Measurements from ENCODE around the gene KRTAP5-6.
A peak's percentile ranks its signal among the peaks of the same experiment; 100 is the strongest.

The KRTAP5-6 gene

GRCh38 chr11:1696608-1697570 lies at the start of gene KRTAP5-6:
TSS of gene KRTAP5-6 (plus strand) at chr11:1697195. CDS start at chr11:1697246, 51 bp downstream.
- DNase-seq (ENCODE audit: low spot score), result no peak

GRCh38 chr11:1647901-1648652 lies 48.9 kb upstream of the KRTAP5-6 start:
- no peak for DNase-seq (ENCODE audit: low spot score)

- no peak for DNase-seq (ENCODE audit: low spot score)
Measured at GRCh38 chr11:1648653-1649420, 48.2 kb upstream of the KRTAP5-6 start.

GRCh38 chr11:1650034-1650917 lies 46.7 kb upstream of the KRTAP5-6 start:
- no peak for DNase-seq (ENCODE audit: low spot score)

GRCh38 chr11:1650918-1651262 lies 46.1 kb upstream of the KRTAP5-6 start:
- no peak for DNase-seq (ENCODE audit: low spot score)

- no peak for DNase-seq (ENCODE audit: low spot score)
Measured at GRCh38 chr11:1651411-1651980, 45.5 kb upstream of the KRTAP5-6 start.

GRCh38 chr11:1652026-1652425 lies 45.0 kb upstream of the KRTAP5-6 start:
- DNase-seq (ENCODE audit: low spot score), result no peak

GRCh38 chr11:1652442-1652770 lies 44.6 kb upstream of the KRTAP5-6 start:
- DNase-seq (ENCODE audit: low spot score), result no peak

GRCh38 chr11:1652771-1653540 lies 44.0 kb upstream of the KRTAP5-6 start:
- peak; percentile 73 for DNase-seq (ENCODE audit: low spot score)

- no peak for DNase-seq (ENCODE audit: low spot score)
Measured at GRCh38 chr11:1653541-1654387, 43.2 kb upstream of the KRTAP5-6 start.

- DNase-seq (ENCODE audit: low spot score), result no peak
Measured at GRCh38 chr11:1654388-1655167, 42.4 kb upstream of the KRTAP5-6 start.

GRCh38 chr11:1655168-1656060 lies 41.6 kb upstream of the KRTAP5-6 start:
- no peak for DNase-seq (ENCODE audit: low spot score)

- DNase-seq (ENCODE audit: low spot score), result no peak
Measured at GRCh38 chr11:1656061-1656441, 40.9 kb upstream of the KRTAP5-6 start.

- no peak for DNase-seq (ENCODE audit: low spot score)
Measured at GRCh38 chr11:1656670-1657069, 40.3 kb upstream of the KRTAP5-6 start.

GRCh38 chr11:1659506-1659905 lies 37.5 kb upstream of the KRTAP5-6 start:
- no peak for DNase-seq (ENCODE audit: low spot score)

- DNase-seq (ENCODE audit: low spot score), result no peak
Measured at GRCh38 chr11:1660111-1660867, 36.7 kb upstream of the KRTAP5-6 start.

Measured in CD4-positive, alpha-beta T cell treated with Interleukin-15 for 4 hours (primary cell).